Trophoblast cell (in vitro differentiated cells and primary cell): Measurements from ENCODE around the gene GPR87.

Experiments used
- DNase-seq, 2 donors: peaks; one replicate each; pipeline ENCODE4 v3.0.0-alpha.2; 2016
- H2AFZ ChIP-seq: 2 replicates; pipeline ENCODE4 v1.6.1; 2013; ENCODE audit warnings: low read length, moderate library complexity, mild to moderate bottlenecking; ENCODE audit not compliant: insufficient read depth, poor library complexity
- H2AK5ac ChIP-seq: 2 replicates; pipeline ENCODE4 v1.6.1; 2013; ENCODE audit warnings: mild to moderate bottlenecking, low read length
- H2BK120ac ChIP-seq: 2 replicates; pipeline ENCODE4 v1.6.1; 2013; ENCODE audit warnings: low read length, mild to moderate bottlenecking, moderate library complexity; ENCODE audit not compliant: insufficient read depth, poor library complexity
- H2BK12ac ChIP-seq: 2 replicates; pipeline ENCODE4 v1.6.1; 2013; ENCODE audit warnings: mild to moderate bottlenecking, low read length, moderate library complexity
- H2BK5ac ChIP-seq: 2 replicates; pipeline ENCODE4 v1.6.1; 2013; ENCODE audit warnings: low read length, low read depth, moderate library complexity, mild to moderate bottlenecking; ENCODE audit not compliant: poor library complexity
- H3K14ac ChIP-seq: 2 replicates; pipeline ENCODE4 v1.6.1; 2013; ENCODE audit warnings: mild to moderate bottlenecking, low read length
- H3K18ac ChIP-seq: 2 replicates; pipeline ENCODE4 v1.6.1; 2013; ENCODE audit warnings: mild to moderate bottlenecking, low read length
- H3K23ac ChIP-seq: 2 replicates; pipeline ENCODE4 v1.6.1; 2013; ENCODE audit warnings: low read length
- H3K27ac ChIP-seq: 2 replicates; pipeline ENCODE4 v1.5.1; 2013; ENCODE audit warnings: low read depth, mild to moderate bottlenecking, inconsistent platforms, low read length, moderate library complexity
- H3K27me3 ChIP-seq: 2 replicates; pipeline ENCODE4 v1.6.1; 2013; ENCODE audit warnings: inconsistent platforms, mild to moderate bottlenecking, low read length, moderate library complexity; ENCODE audit not compliant: insufficient read depth
- H3K36me3 ChIP-seq, 2 experiments: 1 replicate in 1 of 2; 2 replicates in 1 of 2; pipeline ENCODE4 v1.6.1; 2013; ENCODE audit warnings: low read length in 2 of 2, mild to moderate bottlenecking in 2 of 2, moderate library complexity in 1 of 2; ENCODE audit not compliant: insufficient read depth in 2 of 2, control insufficient read depth in 1 of 2
- H3K4ac ChIP-seq: 2 replicates; pipeline ENCODE4 v1.6.1; 2013; ENCODE audit warnings: low read depth, mild to moderate bottlenecking, low read length, moderate library complexity
- H3K4me1 ChIP-seq, 2 experiments: 1 replicate in 1 of 2; 2 replicates in 1 of 2; pipeline ENCODE4 v1.6.1; 2013; ENCODE audit warnings: low read length in 2 of 2, mild to moderate bottlenecking in 2 of 2, moderate library complexity in 1 of 2; ENCODE audit not compliant: insufficient read depth in 2 of 2, control insufficient read depth in 1 of 2
- H3K4me2 ChIP-seq: 2 replicates; pipeline ENCODE4 v1.6.1; 2013; ENCODE audit warnings: inconsistent platforms, mild to moderate bottlenecking, low read length, moderate library complexity
- H3K4me3 ChIP-seq: 2 replicates; pipeline ENCODE4 v1.5.1; 2013; ENCODE audit warnings: mild to moderate bottlenecking, low read depth, low read length, inconsistent platforms
- H3K79me1 ChIP-seq: one replicate; pipeline ENCODE4 v1.6.1; 2013; ENCODE audit warnings: low read length
- H3K79me2 ChIP-seq: 2 replicates; pipeline ENCODE4 v1.6.1; 2013; ENCODE audit warnings: low read length, mild to moderate bottlenecking; ENCODE audit not compliant: control insufficient read depth, insufficient read depth, poor library complexity
- H3K9ac ChIP-seq: 2 replicates; pipeline ENCODE4 v1.6.1; 2013; ENCODE audit warnings: mild to moderate bottlenecking, low read length
- H3K9me3 ChIP-seq: 2 replicates; pipeline ENCODE4 v1.6.1; 2013; ENCODE audit warnings: low read depth, mild to moderate bottlenecking, control low read depth, inconsistent platforms, low read length; ENCODE audit not compliant: insufficient read depth
- H4K12ac ChIP-seq: 2 replicates; pipeline ENCODE4 v1.6.1; 2013; ENCODE audit warnings: low read depth, mild to moderate bottlenecking, low read length, moderate library complexity
- H4K8ac ChIP-seq: 2 replicates; pipeline ENCODE4 v1.6.1; 2013; ENCODE audit warnings: low read depth, mild to moderate bottlenecking, low read length, moderate library complexity
- H4K91ac ChIP-seq: one replicate; pipeline ENCODE4 v1.6.1; 2013; ENCODE audit warnings: low read depth, mild to moderate bottlenecking, low read length, moderate library complexity
- WGBS: extraction: QIAGEN DNeasy Blood & Tissue Kit; methylation state at CpG from one replicate; pipeline ENCODE4 v1.1.7; 2013; ENCODE audit warnings: missing lambda C conversion rate; ENCODE audit not compliant: insufficient read length, insufficient coverage; ENCODE audit errors: extremely low coverage; 5-methylcytosine and 5-hydroxymethylcytosine counted together

Gene GPR87

GRCh38 chr3:151276687-151277042 lies 40.0 kb downstream of the GPR87 start:
- Histone ChIP-seq H3K4me3 (no peak overlapping the region), H4K91ac (no peak overlapping the region), H3K27me3 (no peaks in the 10 kb centered on the region), H3K9ac (no peak overlapping the region), H4K8ac (no peak overlapping the region), H3K14ac (no peak overlapping the region), H3K4ac (no peak overlapping the region), H2BK12ac (no peak overlapping the region), H3K4me1 (no peaks in the 10 kb centered on the region), H3K79me1 (no peaks in the 10 kb centered on the region), H2AFZ (no peak overlapping the region), H2BK120ac (no peak overlapping the region), H3K9me3 (no peaks in the 10 kb centered on the region), H3K27ac (no peak overlapping the region), H4K12ac (no peak overlapping the region), H3K4me2 (no peak overlapping the region), H2AK5ac (no peak overlapping the region), H3K79me2 (no peaks in the 10 kb centered on the region), H3K23ac (no peak overlapping the region), H3K36me3 (peaks cover 2 to 4% of the 10 kb centered on the region in 2 experiments), H2BK5ac (no peak overlapping the region), H3K18ac (no peak overlapping the region)
- DNase-seq = no peak
- WGBS = no CpG with 5 or more reads among the region's 6 CpGs

DNA sequence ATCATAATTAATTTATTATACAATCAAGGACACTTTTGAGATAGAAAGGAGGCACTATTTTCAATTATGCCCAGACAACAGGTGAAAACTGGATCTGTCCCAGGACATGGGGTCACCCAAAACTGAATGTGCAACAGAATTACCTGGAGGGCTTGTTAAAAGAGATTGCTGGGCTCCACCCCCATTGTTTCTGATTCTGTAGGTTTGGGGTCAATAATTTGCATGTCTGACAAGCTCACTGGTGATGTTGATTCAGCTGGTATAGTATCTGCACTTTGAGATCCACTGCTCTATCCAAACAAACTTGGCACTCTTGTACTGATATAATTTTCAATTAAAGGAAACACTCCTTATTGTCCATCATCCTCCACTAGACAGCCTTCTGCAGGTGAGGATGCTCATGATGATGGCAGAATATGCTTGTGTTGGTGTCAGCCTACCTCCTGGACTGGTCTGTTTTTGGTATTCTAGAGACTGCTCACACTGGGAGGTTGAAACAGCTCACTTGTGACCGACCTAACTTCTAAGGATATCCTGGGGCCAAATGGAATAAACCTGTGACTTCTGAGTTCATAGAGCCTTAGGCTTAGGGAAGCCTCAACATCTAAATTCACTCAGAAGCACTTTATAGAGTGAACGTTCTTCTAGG lies 40.5 kb downstream of the GPR87 start:
- H3K18ac ChIP-seq = no peak overlapping the region
- no peak overlapping the region for H3K4ac ChIP-seq
- H3K27me3 ChIP-seq = no peaks in the 10 kb centered on the region
- no peak overlapping the region for H2AK5ac ChIP-seq
- peaks cover 2 to 4% of the 10 kb centered on the region in 2 experiments for H3K36me3 ChIP-seq
- H3K4me1 ChIP-seq = no peaks in the 10 kb centered on the region
- no peak overlapping the region for H2AFZ ChIP-seq
- H2BK12ac ChIP-seq = no peak overlapping the region
- no peak overlapping the region for H2BK5ac ChIP-seq
- no peak overlapping the region for H3K27ac ChIP-seq
- no CpG with 5 or more reads among the region's 2 CpGs for WGBS
- H3K14ac ChIP-seq = no peak overlapping the region
- no peaks in the 10 kb centered on the region for H3K79me1 ChIP-seq
- H3K9me3 ChIP-seq = no peaks in the 10 kb centered on the region
- no peak overlapping the region for H3K4me2 ChIP-seq
- no peak for DNase-seq
- no peak overlapping the region for H3K9ac ChIP-seq
- no peak overlapping the region for H2BK120ac ChIP-seq
- H4K91ac ChIP-seq = no peak overlapping the region
- no peak overlapping the region for H4K8ac ChIP-seq
- no peak overlapping the region for H3K4me3 ChIP-seq
- H4K12ac ChIP-seq = no peak overlapping the region
- H3K23ac ChIP-seq = no peak overlapping the region
- no peaks in the 10 kb centered on the region for H3K79me2 ChIP-seq

- Histone ChIP-seq H3K36me3 (peaks cover 0 to 3% of the 10 kb centered on the region in 2 experiments), H3K9me3 (no peaks in the 10 kb centered on the region), H4K8ac (no peak overlapping the region), H2BK5ac (no peak overlapping the region), H3K18ac (no peak overlapping the region), H2BK120ac (no peak overlapping the region), H2AFZ (no peak overlapping the region), H3K4me2 (no peak overlapping the region), H3K9ac (no peak overlapping the region), H3K27ac (no peak overlapping the region), H2AK5ac (no peak overlapping the region), H2BK12ac (no peak overlapping the region), H3K79me1 (no peaks in the 10 kb centered on the region), H3K79me2 (no peaks in the 10 kb centered on the region), H3K23ac (no peak overlapping the region), H3K4ac (no peak overlapping the region), H3K14ac (no peak overlapping the region), H3K4me3 (no peak overlapping the region), H3K27me3 (no peaks in the 10 kb centered on the region), H4K12ac (no peak overlapping the region), H3K4me1 (no peaks in the 10 kb centered on the region), H4K91ac (no peak overlapping the region)
- no peak for DNase-seq
- no CpG with 5 or more reads among the region's 5 CpGs for WGBS
Measured at GRCh38 chr3:151275091-151275490, 41.5 kb downstream of the GPR87 start.

- Histone ChIP-seq H2BK12ac (no peak overlapping the region), H3K23ac (no peak overlapping the region), H2AK5ac (no peak overlapping the region), H3K4me2 (no peak overlapping the region), H3K14ac (no peak overlapping the region), H3K36me3 (peaks cover 1% of the 10 kb centered on the region in 2 experiments), H3K9me3 (no peaks in the 10 kb centered on the region), H3K27ac (no peak overlapping the region), H3K18ac (no peak overlapping the region), H4K12ac (no peak overlapping the region), H2BK120ac (no peak overlapping the region), H3K4me3 (no peak overlapping the region), H4K91ac (no peak overlapping the region), H3K4me1 (no peaks in the 10 kb centered on the region), H3K27me3 (no peaks in the 10 kb centered on the region), H3K79me2 (no peaks in the 10 kb centered on the region), H3K9ac (no peak overlapping the region), H2BK5ac (no peak overlapping the region), H3K4ac (no peak overlapping the region), H4K8ac (no peak overlapping the region), H2AFZ (no peak overlapping the region), H3K79me1 (no peaks in the 10 kb centered on the region)
- WGBS = no CpG with 5 or more reads among the region's 5 CpGs
- no peak for DNase-seq
Measured at GRCh38 chr3:151269631-151270030, 47.0 kb downstream of the GPR87 start.
